ENCODE data around the gene VPS52. TPM values are rescaled to one million over a fixed set of nuclear protein-coding genes. Genes with fewer than 3 reads are reported as not detected.
"Not testable (repeated sequence)": the region's sequence is repeated elsewhere in the genome, so short reads cannot be mapped to it uniquely, and the experiment has no call there.

VPS52 gene
- total RNA-seq, 1 donor from 2014 or later, result 32.3 TPM

DNA sequence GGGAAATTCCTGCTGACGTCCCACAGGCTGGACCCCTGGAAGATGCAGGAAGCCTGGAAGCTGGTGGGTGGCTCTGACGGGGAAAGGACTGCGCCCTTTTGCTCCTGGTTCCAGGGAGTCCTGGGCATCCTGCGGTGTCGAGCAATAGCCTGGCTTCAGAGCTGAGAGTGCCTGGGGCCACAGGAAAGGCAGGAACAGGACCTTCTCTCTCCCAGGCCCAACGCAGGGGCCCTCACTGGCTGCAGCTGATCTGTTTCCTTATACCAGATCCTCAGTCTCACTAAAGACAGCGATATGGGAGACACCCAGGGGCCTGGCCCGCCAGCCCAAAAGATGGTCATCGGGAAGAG lies 6.7 kb upstream of the VPS52 start:
- no peak for DNase-seq (ENCODE audit: low read depth)
- no peak for TF ChIP-seq CTCF (IDR thresholded peaks at IDR 0.05; ENCODE audit: insufficient read depth, low read length, poor library complexity, severe bottlenecking)
- H3K36me3 ChIP-seq (ENCODE audit: control insufficient read depth, insufficient read depth, low read length), result peaks cover 4% of the 10 kb centered on the region
- no peaks in the 10 kb centered on the region for H3K27me3 ChIP-seq (ENCODE audit: control insufficient read depth, insufficient read depth, low read length)
- no peak overlapping the region for H3K4me3 ChIP-seq (ENCODE audit: low read depth, low read length)

GRCh38 chr6:33277663-33278391 lies 6.2 kb upstream of the VPS52 start:
- no peak for TF ChIP-seq CTCF (IDR thresholded peaks at IDR 0.05; ENCODE audit: insufficient read depth, low read length, poor library complexity, severe bottlenecking)
- Histone ChIP-seq H3K27me3 (ENCODE audit: control insufficient read depth, insufficient read depth, low read length) (no peaks in the 10 kb centered on the region), H3K36me3 (ENCODE audit: control insufficient read depth, insufficient read depth, low read length) (peaks cover 4% of the 10 kb centered on the region), H3K4me3 (ENCODE audit: low read depth, low read length) (peak overlapping the region; percentile 39)
- DNase-seq (ENCODE audit: low read depth), result no peak

GRCh38 chr6:33276864-33277662 lies 5.4 kb upstream of the VPS52 start, which contains the start of gene B3GALT4:
Gene B3GALT4, plus strand, starts transcription at chr6:33277123. Its CDS starts 297 bp downstream, at chr6:33277420.
- DNase-seq (ENCODE audit: low read depth), result no peak
- peaks cover 6% of the 10 kb centered on the region for H3K36me3 ChIP-seq (ENCODE audit: control insufficient read depth, insufficient read depth, low read length)
- peak; percentile 33 for TF ChIP-seq CTCF (IDR thresholded peaks at IDR 0.05; ENCODE audit: insufficient read depth, low read length, poor library complexity, severe bottlenecking)
- H3K27me3 ChIP-seq (ENCODE audit: control insufficient read depth, insufficient read depth, low read length), result no peaks in the 10 kb centered on the region
- peak within 1 kb of the TSS; percentile 39 for H3K4me3 ChIP-seq (ENCODE audit: low read depth, low read length)

DNA sequence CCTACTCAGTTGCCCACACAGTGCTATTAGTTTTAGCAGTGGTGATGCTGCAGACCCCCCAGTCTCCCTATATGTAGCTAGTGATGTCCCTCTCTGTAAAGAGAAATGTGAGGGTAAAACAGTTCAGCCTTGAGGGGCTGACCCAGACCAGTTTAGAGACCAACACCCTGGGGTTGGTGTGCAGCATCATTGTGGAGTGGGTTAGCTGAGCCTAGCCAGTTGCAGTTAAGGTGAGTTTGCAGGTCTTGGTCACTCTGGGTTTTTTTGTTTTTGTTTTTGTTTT lies 4.8 kb upstream of the VPS52 start:
- DNase-seq (ENCODE audit: low read depth), result no peak
- Histone ChIP-seq H3K36me3 (ENCODE audit: control insufficient read depth, insufficient read depth, low read length) (peaks cover 6% of the 10 kb centered on the region), H3K4me3 (ENCODE audit: low read depth, low read length) (peak overlapping the region; percentile 39), H3K27me3 (ENCODE audit: control insufficient read depth, insufficient read depth, low read length) (no peaks in the 10 kb centered on the region)
- no peak for TF ChIP-seq CTCF (IDR thresholded peaks at IDR 0.05; ENCODE audit: insufficient read depth, low read length, poor library complexity, severe bottlenecking)

DNA sequence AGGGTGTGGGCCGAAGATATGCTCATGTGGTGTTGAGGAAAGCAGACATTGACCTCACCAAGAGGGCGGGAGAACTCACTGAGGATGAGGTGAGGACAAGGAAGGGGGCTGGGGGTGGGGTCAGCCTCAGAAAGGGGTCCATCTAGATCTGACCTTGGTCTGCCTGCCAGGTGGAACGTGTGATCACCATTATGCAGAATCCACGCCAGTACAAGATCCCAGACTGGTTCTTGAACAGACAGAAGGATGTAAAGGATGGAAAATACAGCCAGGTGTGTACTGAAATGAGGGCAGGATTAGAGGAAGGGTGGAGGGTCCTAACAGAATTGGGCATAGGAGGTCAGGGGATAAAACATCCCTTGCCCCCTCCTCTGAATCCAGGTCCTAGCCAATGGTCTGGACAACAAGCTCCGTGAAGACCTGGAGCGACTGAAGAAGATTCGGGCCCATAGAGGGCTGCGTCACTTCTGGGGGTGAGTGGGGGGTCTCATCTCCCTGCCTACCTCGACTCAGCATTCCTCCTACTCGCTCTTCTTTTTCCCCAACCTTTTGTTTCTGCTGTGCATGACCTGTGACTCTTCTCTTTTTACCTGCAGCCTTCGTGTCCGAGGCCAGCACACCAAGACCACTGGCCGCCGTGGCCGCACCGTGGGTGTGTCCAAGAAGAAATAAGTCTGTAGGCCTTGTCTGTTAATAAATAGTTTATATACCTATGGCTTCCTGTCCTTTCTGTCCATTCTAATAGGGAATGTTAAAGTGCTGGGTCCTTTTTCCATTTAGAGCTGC lies 4.3 kb upstream of the VPS52 start:
- H3K4me3 ChIP-seq (ENCODE audit: low read depth, low read length); H3K36me3 ChIP-seq (ENCODE audit: control insufficient read depth, insufficient read depth, low read length): not testable (repeated sequence)

More for the DNA sequence above, 4.3 kb upstream of the VPS52 start:
- not testable (repeated sequence) for H3K27me3 ChIP-seq (ENCODE audit: control insufficient read depth, insufficient read depth, low read length); DNase-seq (ENCODE audit: low read depth)

Measured in kidney epithelial cell (primary cell).